ENCODE measurements around the gene BCDIN3D. TPM values are rescaled to one million over a fixed set of nuclear protein-coding genes. Genes with fewer than 3 reads are reported as not detected.

BCDIN3D gene
- total RNA-seq, 2 experiments from 2014 or later = 8.9 to 9.9 TPM

DNA sequence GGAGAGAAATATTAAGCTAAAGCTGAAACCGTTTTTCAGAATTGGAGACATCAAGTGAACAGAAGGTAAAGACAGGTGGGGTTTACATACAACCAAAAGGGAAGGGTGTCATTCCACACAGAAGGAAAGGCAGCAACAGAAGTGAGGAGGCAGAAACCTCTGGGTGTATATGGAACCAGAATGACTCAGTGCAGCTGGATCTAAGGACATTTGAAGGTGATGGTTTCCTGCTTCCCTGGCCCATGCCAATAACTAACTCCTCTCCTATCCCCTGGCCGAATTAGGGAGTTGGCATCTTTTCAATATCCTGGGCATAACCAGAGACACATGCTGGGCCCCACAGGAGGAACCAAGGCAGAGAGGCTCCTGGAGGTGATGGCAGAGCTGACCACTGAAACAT is 23.1 kb downstream of the BCDIN3D start:
- H3K27ac Mint-ChIP-seq = no peak overlapping the region
- H3K4me1 Mint-ChIP-seq = peaks cover 14% of the 10 kb centered on the region
- CTCF ChIA-PET = interaction anchor here (0.7 to 1.9 kb wide), 5 partner anchors 37 to 266 kb away, joined by 3 to 7 read pairs (median 4); no protein-coding TSS in a partner anchor
- no peak overlapping the region for H3K4me3 Mint-ChIP-seq
- DNase-seq = no peak
- no peaks in the 10 kb centered on the region for H3K9me3 Mint-ChIP-seq
- no peaks in the 10 kb centered on the region for H3K36me3 Mint-ChIP-seq (ENCODE audit: low read depth)
- POLR2A ChIA-PET = interaction anchor here (0.9 kb wide), 1 partner anchor 453 kb away, joined by 3 read pairs; the partner anchor contains the start of gene SPATS2
- no peaks in the 10 kb centered on the region for H3K27me3 Mint-ChIP-seq

DNA sequence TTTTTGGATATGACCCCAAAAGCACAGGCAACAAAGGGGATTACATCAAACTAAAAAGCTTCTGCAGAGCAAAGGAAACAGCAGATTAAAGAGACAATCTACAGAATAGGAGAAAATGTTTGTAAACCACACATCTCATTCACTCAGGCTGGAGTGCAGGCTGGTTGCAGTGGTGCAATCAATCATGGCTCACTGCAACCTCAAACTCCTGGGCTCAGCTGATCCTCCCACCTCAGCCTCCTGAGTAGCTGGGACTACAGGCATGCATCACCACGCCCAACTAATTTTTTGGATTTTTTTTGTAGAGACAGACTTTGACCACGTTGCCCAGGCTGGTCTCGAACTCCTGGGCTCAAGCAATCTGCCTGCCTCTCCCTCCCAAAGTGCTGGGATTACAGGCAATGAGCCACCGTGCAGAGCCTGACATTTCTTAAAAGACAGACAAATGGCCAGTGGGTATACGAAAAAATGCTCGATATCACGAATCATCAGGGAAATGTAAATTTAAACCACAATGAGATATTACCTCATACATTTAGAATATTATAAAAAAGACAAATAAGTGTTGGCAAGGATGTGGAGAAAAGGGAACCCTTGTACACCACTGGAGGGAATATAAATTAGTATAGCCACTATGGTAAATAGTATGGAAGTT is 24.5 kb downstream of the BCDIN3D start:
- no peak overlapping the region for H3K27ac Mint-ChIP-seq
- peaks cover 14% of the 10 kb centered on the region for H3K4me1 Mint-ChIP-seq
- H3K36me3 Mint-ChIP-seq (ENCODE audit: low read depth) = no peaks in the 10 kb centered on the region
- H3K9me3 Mint-ChIP-seq = no peaks in the 10 kb centered on the region
- H3K27me3 Mint-ChIP-seq = no peaks in the 10 kb centered on the region
- DNase-seq = no peak
- CTCF ChIA-PET = no interaction called here
- no peak overlapping the region for H3K4me3 Mint-ChIP-seq
- POLR2A ChIA-PET = no interaction called here

DNA sequence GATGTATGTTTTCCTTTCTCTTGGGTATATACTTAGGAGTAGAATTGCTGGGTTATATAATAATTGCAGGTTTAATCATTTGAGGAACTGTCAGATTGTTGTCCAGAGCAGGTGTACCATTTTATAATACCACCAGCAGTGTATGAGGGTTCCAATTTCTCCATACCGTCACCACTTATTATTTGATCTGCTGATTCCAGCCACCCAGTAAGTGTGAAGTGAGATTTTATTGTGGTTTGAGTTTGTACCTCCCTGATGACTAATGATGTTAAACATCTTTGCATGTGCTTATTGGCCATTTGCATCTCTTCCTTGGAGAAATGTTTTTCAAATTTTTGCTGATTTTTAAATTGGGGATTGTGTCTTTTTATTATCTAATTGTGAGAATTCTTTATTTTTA is 29.8 kb downstream of the BCDIN3D start:
- no peaks in the 10 kb centered on the region for H3K4me1 Mint-ChIP-seq
- no peak overlapping the region for H3K4me3 Mint-ChIP-seq
- ChIA-PET CTCF (no interaction called here), POLR2A (no interaction called here)
- no peaks in the 10 kb centered on the region for H3K36me3 Mint-ChIP-seq (ENCODE audit: low read depth)
- DNase-seq = no peak
- no peaks in the 10 kb centered on the region for H3K27me3 Mint-ChIP-seq
- H3K27ac Mint-ChIP-seq = no peak overlapping the region
- no peaks in the 10 kb centered on the region for H3K9me3 Mint-ChIP-seq

DNA sequence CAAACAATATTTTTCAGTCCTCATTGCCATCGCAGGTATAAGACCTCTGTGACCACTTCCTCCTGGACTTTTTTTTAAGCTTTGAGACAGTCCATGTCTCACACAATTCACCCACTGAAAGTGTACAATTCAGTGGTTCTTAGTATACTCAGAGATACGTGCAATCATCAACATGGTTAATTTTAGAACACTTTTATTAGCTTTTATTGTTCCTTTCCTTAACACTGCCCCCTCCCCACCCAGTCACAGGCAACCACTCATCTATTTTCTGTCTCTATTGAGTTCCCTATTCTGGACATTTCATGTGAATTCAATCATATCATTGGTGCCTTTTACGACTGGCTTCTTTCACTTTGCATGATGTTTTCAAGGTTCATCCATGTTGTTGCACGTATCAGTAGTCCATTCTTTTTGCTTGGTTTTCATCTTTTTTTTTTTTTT is 30.9 kb downstream of the BCDIN3D start:
- Mint-ChIP-seq H3K27ac (no peak overlapping the region), H3K4me3 (no peak overlapping the region), H3K9me3 (no peaks in the 10 kb centered on the region), H3K36me3 (ENCODE audit: low read depth) (no peaks in the 10 kb centered on the region), H3K4me1 (no peaks in the 10 kb centered on the region), H3K27me3 (no peaks in the 10 kb centered on the region)
- CTCF ChIA-PET = interaction anchor here (1.8 kb wide), 1 partner anchor 34 kb away, joined by 7 read pairs; no protein-coding TSS in a partner anchor
- no peak for DNase-seq
- POLR2A ChIA-PET = no interaction called here

DNA sequence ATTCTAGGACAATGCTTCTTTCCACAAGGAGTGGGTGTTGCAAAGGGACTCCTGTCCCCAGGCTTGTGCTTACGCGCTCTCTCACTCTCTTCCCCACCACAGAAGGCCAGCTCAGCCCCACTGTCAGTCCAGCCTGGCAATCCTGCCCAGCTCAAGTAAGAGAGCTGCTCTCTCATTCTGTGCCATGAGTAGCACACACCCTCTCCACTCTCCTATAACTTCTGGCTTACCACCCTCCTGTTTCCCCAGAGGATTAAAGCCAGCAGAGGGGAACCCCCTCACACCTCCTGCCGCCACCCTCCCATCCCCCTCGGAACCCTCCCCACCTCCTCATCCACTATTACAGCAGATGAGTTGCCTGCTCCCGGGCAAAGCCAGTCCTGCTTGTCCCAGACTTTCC is 31.8 kb downstream of the BCDIN3D start:
- Mint-ChIP-seq H3K27me3 (no peaks in the 10 kb centered on the region), H3K36me3 (ENCODE audit: low read depth) (no peaks in the 10 kb centered on the region), H3K4me3 (no peak overlapping the region), H3K4me1 (no peaks in the 10 kb centered on the region), H3K9me3 (no peaks in the 10 kb centered on the region), H3K27ac (no peak overlapping the region)
- CTCF ChIA-PET = interaction anchor here (1.4 to 1.8 kb wide), 2 partner anchors 33 to 70 kb away, joined by 5 to 7 read pairs; partner anchors contain the start of gene TMBIM6
- DNase-seq = no peak
- POLR2A ChIA-PET = no interaction called here

DNA sequence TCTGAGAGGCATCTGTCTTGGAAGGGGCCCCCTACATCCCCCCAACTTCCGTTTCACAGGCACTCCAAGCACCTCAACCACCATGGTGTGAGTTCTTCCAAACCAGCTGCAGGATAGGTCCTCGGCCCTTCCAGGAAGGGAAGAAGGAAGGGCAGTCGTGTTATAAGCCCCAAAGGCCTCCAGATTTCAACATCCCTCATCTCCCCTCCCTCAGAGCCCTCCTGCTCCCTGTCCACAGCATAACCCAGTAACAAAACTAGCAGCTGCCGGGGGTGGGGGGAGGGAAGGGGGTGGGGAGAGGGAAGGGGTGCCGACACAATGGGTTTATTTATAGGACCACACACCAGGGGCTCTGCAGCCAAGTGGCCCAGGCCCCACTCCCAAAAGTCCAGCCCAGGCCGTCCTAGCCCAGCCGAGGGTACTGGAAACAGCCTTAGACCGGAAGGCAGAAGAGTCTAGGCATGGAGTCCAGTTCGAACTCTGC is 33.0 kb downstream of the BCDIN3D start:
- POLR2A ChIA-PET = no interaction called here
- no peak overlapping the region for H3K27ac Mint-ChIP-seq
- H3K4me1 Mint-ChIP-seq = no peaks in the 10 kb centered on the region
- H3K4me3 Mint-ChIP-seq = no peak overlapping the region
- CTCF ChIA-PET = interaction anchor here (1.4 kb wide), 1 partner anchor 68 kb away, joined by 5 read pairs; the partner anchor contains the start of gene TMBIM6
- no peaks in the 10 kb centered on the region for H3K27me3 Mint-ChIP-seq
- no peak for DNase-seq
- no peaks in the 10 kb centered on the region for H3K9me3 Mint-ChIP-seq
- no peaks in the 10 kb centered on the region for H3K36me3 Mint-ChIP-seq (ENCODE audit: low read depth)

DNA sequence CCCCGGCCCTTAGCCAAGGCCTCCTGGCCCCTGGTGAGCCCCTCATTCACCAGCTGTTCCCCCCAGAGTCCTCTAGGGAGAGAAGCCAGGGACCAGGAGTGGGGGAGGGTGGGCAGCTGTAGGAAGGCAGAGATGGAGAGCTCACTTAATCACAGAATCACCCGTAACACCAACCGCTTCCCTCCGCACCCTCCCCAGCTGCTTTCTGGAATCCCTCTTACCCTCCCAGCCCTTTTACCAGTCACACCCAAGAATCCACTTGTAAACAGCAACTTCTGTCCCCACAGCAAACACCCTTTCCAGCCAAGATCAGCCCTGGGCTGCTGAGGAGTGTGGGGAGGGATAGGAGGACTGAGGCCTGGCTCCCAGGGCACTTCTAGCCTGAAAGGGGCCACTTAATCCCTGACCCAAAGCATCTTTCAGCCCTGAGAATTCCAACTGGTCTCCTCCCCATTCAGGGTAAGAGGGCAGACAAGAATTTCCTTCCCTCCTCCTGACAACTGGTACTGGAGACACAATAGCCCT is 33.5 kb downstream of the BCDIN3D start:
- CTCF ChIA-PET = no interaction called here
- H3K36me3 Mint-ChIP-seq (ENCODE audit: low read depth) = no peaks in the 10 kb centered on the region

DNA sequence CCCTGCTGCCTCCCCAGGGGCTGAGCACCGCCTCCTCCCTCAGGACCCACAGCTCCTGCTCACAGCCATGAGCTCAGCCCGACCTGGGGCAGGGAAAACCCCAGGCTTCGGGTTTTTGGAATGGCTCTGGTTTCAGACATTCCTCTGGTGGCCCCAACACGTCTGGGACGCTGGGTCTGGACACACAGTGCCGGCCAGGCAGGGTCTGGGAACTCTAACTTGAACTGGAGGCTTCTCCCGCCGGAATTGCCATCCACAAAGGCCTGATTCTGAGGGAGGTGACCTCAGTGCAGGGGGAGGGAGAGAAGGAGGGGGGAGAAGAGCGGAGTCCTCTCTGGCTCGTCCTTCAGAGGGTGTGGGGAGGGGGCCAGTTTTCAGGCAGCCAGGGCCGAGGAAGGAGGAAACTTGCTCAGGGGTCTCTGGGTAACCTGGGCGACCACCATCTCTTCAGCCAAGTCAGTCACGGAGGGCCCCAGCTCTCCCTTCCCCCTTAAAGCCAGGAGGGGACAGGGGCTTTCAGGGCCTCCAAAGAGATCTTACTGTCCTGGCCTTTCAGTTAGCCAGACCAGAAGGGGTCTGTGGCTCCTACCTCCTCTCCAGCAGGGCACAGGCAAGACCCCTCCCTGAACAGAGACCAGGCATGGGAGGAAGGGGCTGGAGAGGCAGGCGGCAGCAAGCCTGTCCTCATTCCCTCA is 34.1 kb downstream of the BCDIN3D start:
- no peaks in the 10 kb centered on the region for H3K4me1 Mint-ChIP-seq
- H3K27ac Mint-ChIP-seq = no peak overlapping the region
- POLR2A ChIA-PET = no interaction called here
- H3K4me3 Mint-ChIP-seq = no peak overlapping the region
- H3K36me3 Mint-ChIP-seq (ENCODE audit: low read depth) = no peaks in the 10 kb centered on the region
- no peaks in the 10 kb centered on the region for H3K9me3 Mint-ChIP-seq
- no peak for DNase-seq
- CTCF ChIA-PET = no interaction called here
- no peaks in the 10 kb centered on the region for H3K27me3 Mint-ChIP-seq

More for the DNA sequence above, 33.5 kb downstream of the BCDIN3D start:
- POLR2A ChIA-PET = no interaction called here
- H3K27ac Mint-ChIP-seq = no peak overlapping the region
- no peaks in the 10 kb centered on the region for H3K27me3 Mint-ChIP-seq
- no peaks in the 10 kb centered on the region for H3K4me1 Mint-ChIP-seq
- no peak overlapping the region for H3K4me3 Mint-ChIP-seq
- DNase-seq = no peak
- H3K9me3 Mint-ChIP-seq = no peaks in the 10 kb centered on the region

DNA sequence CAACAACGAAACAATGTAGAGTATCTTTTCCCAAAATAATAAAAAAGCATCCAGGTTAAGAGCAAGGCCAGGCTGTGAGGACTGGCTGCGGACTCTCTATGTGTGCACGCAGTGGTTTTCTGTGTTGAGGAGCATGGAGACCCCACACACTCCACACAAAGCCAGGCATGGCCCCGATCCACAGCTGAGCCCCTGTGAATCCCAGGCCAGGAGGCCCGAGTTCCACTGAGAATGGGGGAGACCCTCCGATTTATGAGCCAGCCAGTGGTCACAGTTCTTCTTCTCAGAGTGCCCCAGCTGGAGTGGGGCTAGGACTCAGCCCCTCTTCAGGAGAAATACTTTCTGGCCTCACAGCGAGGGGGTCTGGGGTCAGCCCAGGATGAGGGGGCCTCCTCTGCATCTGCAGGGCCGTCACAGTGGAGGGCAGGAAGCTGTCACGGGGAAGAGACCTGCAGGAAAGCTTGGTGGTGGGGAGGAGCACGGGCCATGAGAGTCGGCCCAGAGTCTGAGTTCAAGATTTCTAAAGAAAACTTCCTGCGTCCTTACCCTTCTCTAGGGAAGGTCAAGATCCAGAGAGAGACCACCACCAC is 34.8 kb downstream of the BCDIN3D start:
- CTCF ChIA-PET = no interaction called here
- Mint-ChIP-seq H3K27ac (no peak overlapping the region), H3K4me1 (no peaks in the 10 kb centered on the region), H3K4me3 (no peak overlapping the region), H3K27me3 (no peaks in the 10 kb centered on the region), H3K9me3 (no peaks in the 10 kb centered on the region), H3K36me3 (ENCODE audit: low read depth) (no peaks in the 10 kb centered on the region)
- DNase-seq = no peak
- POLR2A ChIA-PET = no interaction called here

DNA sequence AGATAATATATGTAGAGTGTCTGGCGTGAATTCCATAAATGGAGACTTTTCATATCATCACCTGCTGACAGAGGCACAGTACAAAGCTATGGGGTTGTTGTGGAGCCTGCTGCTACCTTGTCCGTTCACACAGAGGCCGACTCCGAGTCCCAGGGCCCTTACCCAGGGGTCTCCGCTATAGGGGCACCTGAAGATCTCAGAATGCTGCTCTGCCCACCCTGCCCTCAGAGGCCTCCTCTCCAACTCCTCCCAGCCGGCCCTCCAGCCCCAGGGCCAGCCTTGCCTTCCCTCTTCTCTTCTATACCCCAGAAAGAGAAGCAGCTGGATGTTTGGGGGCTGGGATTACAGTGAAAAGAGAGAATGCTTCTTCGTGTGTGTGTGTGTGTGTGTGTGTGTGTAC is 36.0 kb downstream of the BCDIN3D start:
- ChIA-PET POLR2A (no interaction called here), CTCF (no interaction called here)
- no peak overlapping the region for H3K27ac Mint-ChIP-seq
- no peaks in the 10 kb centered on the region for H3K27me3 Mint-ChIP-seq
- no peaks in the 10 kb centered on the region for H3K36me3 Mint-ChIP-seq (ENCODE audit: low read depth)
- DNase-seq = no peak
- no peaks in the 10 kb centered on the region for H3K4me1 Mint-ChIP-seq
- H3K4me3 Mint-ChIP-seq = no peak overlapping the region
- no peaks in the 10 kb centered on the region for H3K9me3 Mint-ChIP-seq

DNA sequence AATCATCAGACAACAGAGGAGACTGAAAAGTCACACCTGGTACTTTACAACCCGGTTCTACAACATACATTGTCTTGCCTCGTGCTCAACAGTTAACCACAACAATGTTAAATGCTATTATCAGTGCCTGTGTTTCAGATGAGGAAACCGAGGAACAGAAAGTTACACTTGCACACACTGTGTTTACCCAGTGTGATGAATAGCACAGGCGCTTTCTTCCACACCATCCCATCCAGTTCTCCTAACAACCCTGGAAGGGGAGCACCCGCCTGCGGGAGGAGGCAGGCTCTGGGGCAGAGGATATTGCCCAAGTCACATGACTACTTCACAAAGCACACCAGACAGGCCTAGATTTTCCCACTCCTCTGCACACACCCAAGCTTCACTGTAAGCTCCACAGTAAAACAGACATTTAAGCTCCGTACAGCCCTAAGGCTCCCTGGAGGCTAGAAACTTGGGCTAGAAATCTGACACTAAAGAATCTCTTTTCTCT is 36.5 kb downstream of the BCDIN3D start:
- POLR2A ChIA-PET = no interaction called here
- H3K4me1 Mint-ChIP-seq = no peaks in the 10 kb centered on the region
- H3K36me3 Mint-ChIP-seq (ENCODE audit: low read depth) = no peaks in the 10 kb centered on the region
- H3K4me3 Mint-ChIP-seq = no peak overlapping the region
- no peak overlapping the region for H3K27ac Mint-ChIP-seq
- DNase-seq = no peak
- H3K27me3 Mint-ChIP-seq = no peaks in the 10 kb centered on the region
- CTCF ChIA-PET = no interaction called here
- no peaks in the 10 kb centered on the region for H3K9me3 Mint-ChIP-seq

DNA sequence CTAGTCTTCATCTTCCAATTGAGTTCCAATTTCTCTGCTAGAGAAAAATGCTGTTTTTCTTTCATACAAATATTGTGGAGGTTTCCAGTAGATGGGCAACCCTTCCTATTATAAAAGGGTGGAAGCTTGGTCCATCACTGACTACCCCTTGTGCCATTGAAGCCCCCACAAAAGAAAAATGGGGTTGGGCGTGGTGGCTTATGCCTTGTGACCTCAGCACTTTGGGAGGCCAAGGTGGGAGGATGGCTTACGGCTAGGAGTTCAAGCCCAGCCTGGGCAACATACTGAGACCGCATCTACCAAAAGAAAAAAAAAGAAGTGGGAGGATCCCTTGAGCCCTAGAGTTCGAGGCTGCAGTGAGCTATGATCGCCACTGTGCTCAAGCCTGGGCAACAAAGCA is 37.5 kb downstream of the BCDIN3D start:
- Mint-ChIP-seq H3K9me3 (no peaks in the 10 kb centered on the region), H3K36me3 (ENCODE audit: low read depth) (no peaks in the 10 kb centered on the region), H3K4me1 (no peaks in the 10 kb centered on the region), H3K27ac (no peak overlapping the region), H3K27me3 (no peaks in the 10 kb centered on the region), H3K4me3 (no peak overlapping the region)
- POLR2A ChIA-PET = no interaction called here
- CTCF ChIA-PET = no interaction called here
- no peak for DNase-seq

DNA sequence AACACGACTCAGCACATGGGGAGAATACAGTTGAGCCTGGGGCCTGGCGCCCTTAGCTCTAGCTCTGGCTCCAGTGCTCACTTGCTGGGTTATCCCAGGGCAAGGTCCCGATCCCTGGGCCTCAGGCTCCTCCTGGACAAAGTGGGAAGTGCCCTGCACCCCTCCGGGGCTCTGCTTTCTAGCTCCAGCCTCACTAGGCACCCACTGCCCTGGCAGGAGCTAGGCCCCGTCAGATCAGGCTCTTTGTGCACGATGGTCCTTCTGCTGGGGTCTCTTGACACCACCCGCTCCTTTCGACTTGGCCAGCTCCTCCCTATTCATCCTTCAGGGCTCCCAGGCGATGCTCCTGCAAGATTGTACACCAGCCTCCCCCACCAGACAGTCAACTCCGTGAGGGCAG is 38.1 kb downstream of the BCDIN3D start:
- DNase-seq = no peak

More for the DNA sequence above, 38.1 kb downstream of the BCDIN3D start:
- H3K36me3 Mint-ChIP-seq (ENCODE audit: low read depth) = no peaks in the 10 kb centered on the region
- POLR2A ChIA-PET = no interaction called here
- H3K4me1 Mint-ChIP-seq = no peaks in the 10 kb centered on the region
- CTCF ChIA-PET = no interaction called here
- no peaks in the 10 kb centered on the region for H3K9me3 Mint-ChIP-seq
- H3K4me3 Mint-ChIP-seq = no peak overlapping the region
- no peaks in the 10 kb centered on the region for H3K27me3 Mint-ChIP-seq
- no peak overlapping the region for H3K27ac Mint-ChIP-seq
